DOHH2 (cell line): Measurements from ENCODE around the gene AMZ2.

ENCODE experiments used
- CTCF ChIP-seq: fragments of 200-600 bp; sonication (generic); IDR thresholded peaks from one replicate; pipeline ENCODE4 v1.5.1; 2014; ENCODE audit warnings: antibody characterized with exemption, mild to moderate bottlenecking, low read depth, low read length; ENCODE audit not compliant: poor library complexity, severe bottlenecking
- EZH2phosphoT487 ChIP-seq: fragments of 200-600 bp; sonication (generic); IDR thresholded peaks from 2 replicates; pipeline ENCODE4 v1.6.1; 2017; ENCODE audit warnings: borderline replicate concordance, mild to moderate bottlenecking, antibody characterized with exemption, low read length, moderate library complexity, mixed read lengths

DNA sequence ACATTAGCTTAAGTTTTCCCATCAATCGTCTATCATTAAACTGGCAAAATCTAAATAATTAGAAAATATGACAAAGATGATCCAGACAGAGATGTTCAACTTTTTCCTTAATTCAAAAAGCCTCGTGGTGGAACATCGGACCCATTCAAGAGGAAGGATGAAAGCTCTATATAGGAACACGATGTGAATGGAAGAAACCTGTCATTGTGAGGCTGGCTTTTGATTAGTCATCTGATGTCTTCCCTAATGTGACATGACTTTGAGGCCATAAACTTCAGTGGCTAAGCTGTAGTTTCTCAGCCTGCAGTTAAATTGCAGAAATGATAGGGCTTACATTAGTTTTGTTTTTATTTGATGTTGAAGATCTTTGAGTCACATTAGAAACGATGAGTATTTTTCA lies 1.0 kb downstream of the AMZ2 start:
- no peak for TF ChIP-seq CTCF
- TF ChIP-seq EZH2phosphoT487, result no peak
